ENCODE results near the gene SMARCA2.

GRCh38 chr9:2151171-2151570, 136.0 kb downstream of the SMARCA2 start:
- TF ChIP-seq POLR2AphosphoS5 (IDR thresholded peaks at IDR 0.05; ENCODE audit: low read depth, low read length) (no peak), TAF1 (IDR thresholded peaks at IDR 0.05; ENCODE audit: borderline replicate concordance, insufficient read depth, low read length) (no peak), SIN3A (IDR thresholded peaks at IDR 0.05; ENCODE audit: borderline replicate concordance, insufficient read depth, low read length) (no peak), FOXP2 (optimal IDR thresholded peaks at IDR 0.05; ENCODE audit: borderline replicate concordance, extremely low read depth, extremely low read length, insufficient read depth) (no peak)
- TF ChIP-seq, protein P1, sequence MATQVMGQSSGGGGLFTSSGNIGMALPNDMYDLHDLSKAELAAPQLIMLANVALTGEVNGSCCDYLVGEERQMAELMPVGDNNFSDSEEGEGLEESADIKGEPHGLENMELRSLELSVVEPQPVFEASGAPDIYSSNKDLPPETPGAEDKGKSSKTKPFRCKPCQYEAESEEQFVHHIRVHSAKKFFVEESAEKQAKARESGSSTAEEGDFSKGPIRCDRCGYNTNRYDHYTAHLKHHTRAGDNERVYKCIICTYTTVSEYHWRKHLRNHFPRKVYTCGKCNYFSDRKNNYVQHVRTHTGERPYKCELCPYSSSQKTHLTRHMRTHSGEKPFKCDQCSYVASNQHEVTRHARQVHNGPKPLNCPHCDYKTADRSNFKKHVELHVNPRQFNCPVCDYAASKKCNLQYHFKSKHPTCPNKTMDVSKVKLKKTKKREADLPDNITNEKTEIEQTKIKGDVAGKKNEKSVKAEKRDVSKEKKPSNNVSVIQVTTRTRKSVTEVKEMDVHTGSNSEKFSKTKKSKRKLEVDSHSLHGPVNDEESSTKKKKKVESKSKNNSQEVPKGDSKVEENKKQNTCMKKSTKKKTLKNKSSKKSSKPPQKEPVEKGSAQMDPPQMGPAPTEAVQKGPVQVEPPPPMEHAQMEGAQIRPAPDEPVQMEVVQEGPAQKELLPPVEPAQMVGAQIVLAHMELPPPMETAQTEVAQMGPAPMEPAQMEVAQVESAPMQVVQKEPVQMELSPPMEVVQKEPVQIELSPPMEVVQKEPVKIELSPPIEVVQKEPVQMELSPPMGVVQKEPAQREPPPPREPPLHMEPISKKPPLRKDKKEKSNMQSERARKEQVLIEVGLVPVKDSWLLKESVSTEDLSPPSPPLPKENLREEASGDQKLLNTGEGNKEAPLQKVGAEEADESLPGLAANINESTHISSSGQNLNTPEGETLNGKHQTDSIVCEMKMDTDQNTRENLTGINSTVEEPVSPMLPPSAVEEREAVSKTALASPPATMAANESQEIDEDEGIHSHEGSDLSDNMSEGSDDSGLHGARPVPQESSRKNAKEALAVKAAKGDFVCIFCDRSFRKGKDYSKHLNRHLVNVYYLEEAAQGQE (IDR thresholded peaks at IDR 0.05; ENCODE audit: insufficient read depth in 1 of 2, low read depth in 2 of 2, low read length in 2 of 2) = no peak
